Activated T-helper 1 cell treated with anti-CD3 and anti-CD28 coated beads, Interleukin-12 subunit alpha, Interleukin-12 subunit beta, Interleukin-2, Interleukin-4 antibody, amounts not matched to agents 30 ng/mL and 10 ng/mL and 1 ng/mL, durations not matched to agents 14 hours and 24 hours and 36 hours (primary cell): ENCODE measurements around the gene POU2F2. TPM values are rescaled to one million over a fixed set of nuclear protein-coding genes. Genes with fewer than 3 reads are reported as not detected.

Experiments
- DNase-seq: peaks from one replicate; pipeline ENCODE4 v3.0.0; 2021; ENCODE audit warnings: low spot score
- H3K27ac Mint-ChIP-seq: one replicate; pipeline ENCODE4 v1.8.0; 2021; ENCODE audit warnings: mild to moderate bottlenecking, mixed read lengths
- H3K27me3 Mint-ChIP-seq: one replicate; pipeline ENCODE4 v1.8.0; 2022; ENCODE audit warnings: mild to moderate bottlenecking, moderate library complexity, mixed read lengths; ENCODE audit not compliant: insufficient read depth
- H3K36me3 Mint-ChIP-seq: one replicate; pipeline ENCODE4 v1.8.0; 2021; ENCODE audit warnings: low read depth, mixed read lengths
- H3K4me1 Mint-ChIP-seq: one replicate; pipeline ENCODE4 v1.8.0; 2021; ENCODE audit warnings: low read depth, mixed read lengths
- H3K4me3 Mint-ChIP-seq: one replicate; pipeline ENCODE4 v1.8.0; 2021; ENCODE audit warnings: mild to moderate bottlenecking, moderate library complexity, mixed read lengths
- H3K9me3 Mint-ChIP-seq: one replicate; pipeline ENCODE4 v1.8.0; 2021; ENCODE audit warnings: mixed read lengths
- intact Hi-C: fragments of 100-400 bp; cut with micrococcal nuclease; formaldehyde crosslinking; loops from one replicate; pipeline ENCODE4 v1.15.1; 2024
- total RNA-seq: library from RNA; stranded (reverse); gene quantifications from 2 replicates; pipeline ENCODE4 v1.2.3, GENCODE V29; 2022

POU2F2 gene
- total RNA-seq, 1 donor from 2014 or later: 64.0 TPM

DNA sequence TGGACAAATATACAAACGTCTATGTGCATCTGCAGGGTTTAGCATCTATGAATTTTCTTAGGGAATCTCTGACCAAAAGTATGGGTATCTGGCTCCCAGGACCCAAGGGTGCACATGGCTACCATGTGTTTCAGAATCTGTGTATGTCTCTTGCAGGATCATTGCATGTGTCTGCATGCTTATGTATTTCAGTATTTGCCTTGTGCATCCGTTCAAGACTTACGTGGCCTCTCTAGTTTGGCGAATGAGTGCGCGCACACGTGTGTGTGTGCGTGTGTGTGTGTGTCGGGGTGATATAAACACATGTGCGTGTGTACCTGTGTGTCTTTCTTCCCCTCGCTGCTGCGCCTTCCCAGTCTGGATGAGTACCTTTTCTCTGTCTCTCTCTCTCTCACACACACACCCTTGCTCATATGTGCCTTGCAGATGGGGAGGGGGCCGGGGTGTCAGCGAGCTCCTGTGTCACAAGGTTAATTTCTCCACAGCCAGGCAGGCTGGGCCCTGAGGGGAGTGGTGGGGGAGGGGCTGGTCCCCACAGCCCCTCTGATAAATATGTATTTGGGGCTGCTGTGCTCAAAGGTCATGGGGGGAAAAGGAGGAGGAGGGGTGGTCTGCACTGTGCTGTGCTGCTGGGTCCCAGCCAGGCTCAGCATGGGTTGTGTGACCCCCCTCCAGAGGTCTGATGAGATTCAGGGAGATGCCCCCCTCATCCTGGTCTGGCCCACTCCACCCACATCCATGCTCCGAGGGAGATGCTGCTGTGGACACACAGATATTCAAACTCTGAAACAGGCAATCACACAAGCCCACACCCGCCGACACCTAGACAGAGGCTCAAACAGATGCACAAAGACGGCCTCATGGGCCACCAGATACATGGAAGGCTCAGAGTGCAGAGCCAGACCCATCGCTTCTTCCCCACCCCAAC, 37.5 kb upstream of the POU2F2 start:
- intact Hi-C loops: no loop called here
- no peaks in the 10 kb centered on the region for H3K36me3 Mint-ChIP-seq
- H3K27me3 Mint-ChIP-seq: peaks cover 15% of the 10 kb centered on the region

DNA sequence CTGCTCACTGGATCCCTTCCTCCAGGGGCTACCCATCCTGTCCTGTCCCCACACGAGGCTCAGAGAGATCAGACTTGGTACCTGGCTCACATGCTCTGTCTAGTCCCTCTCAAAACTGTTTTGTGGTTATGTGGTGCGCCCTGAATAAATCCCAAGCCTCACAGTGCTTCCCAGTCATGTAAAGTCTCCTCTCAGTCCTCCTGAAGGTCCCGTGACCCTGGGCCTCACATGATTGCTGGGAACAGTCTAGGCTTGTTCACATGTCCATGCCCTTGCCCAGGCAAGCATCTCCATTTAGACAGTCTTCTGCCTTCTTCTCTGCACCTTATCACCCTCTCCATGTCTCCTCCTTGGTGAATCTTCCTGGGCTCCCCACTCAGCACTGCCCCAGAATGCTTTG, 36.0 kb upstream of the POU2F2 start:
- intact Hi-C loops: no loop called here
- peaks cover 7% of the 10 kb centered on the region for H3K4me1 Mint-ChIP-seq

More for the DNA sequence above, 37.5 kb upstream of the POU2F2 start:
- Mint-ChIP-seq H3K9me3 (no peaks in the 10 kb centered on the region), H3K4me1 (peaks cover 7% of the 10 kb centered on the region), H3K27ac (no peak overlapping the region), H3K4me3 (no peak overlapping the region)
- DNase-seq: no peak

DNA sequence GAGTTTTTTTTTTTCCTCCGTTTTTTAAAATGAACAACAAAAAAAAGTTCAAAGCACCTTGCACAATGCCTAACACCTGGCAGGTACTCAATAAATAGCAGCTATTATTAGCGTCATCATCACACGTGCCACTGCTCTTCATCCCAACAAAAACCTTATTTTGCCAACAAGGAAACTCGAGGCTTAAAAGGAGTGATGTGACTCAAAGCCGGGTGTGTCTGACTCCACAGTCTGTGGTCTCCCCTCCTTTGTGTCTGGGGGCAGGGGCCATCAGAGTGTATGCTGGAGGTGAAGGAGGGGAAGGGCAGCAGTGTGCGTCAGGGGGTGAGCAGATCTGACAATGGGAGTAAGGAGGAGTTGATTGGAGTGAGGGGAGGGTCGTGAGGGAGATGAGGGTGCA, 34.1 kb upstream of the POU2F2 start:
- intact Hi-C loops: no loop called here
- no peak for DNase-seq
- Mint-ChIP-seq H3K4me1 (peaks cover 7% of the 10 kb centered on the region), H3K9me3 (no peaks in the 10 kb centered on the region), H3K27me3 (peaks cover 4% of the 10 kb centered on the region), H3K36me3 (no peaks in the 10 kb centered on the region), H3K27ac (no peak overlapping the region), H3K4me3 (no peak overlapping the region)

More for the DNA sequence above, 36.0 kb upstream of the POU2F2 start:
- no peak overlapping the region for H3K27ac Mint-ChIP-seq
- H3K36me3 Mint-ChIP-seq: no peaks in the 10 kb centered on the region
- DNase-seq: no peak
- no peak overlapping the region for H3K4me3 Mint-ChIP-seq
- H3K27me3 Mint-ChIP-seq: peaks cover 6% of the 10 kb centered on the region
- H3K9me3 Mint-ChIP-seq: no peaks in the 10 kb centered on the region

DNA sequence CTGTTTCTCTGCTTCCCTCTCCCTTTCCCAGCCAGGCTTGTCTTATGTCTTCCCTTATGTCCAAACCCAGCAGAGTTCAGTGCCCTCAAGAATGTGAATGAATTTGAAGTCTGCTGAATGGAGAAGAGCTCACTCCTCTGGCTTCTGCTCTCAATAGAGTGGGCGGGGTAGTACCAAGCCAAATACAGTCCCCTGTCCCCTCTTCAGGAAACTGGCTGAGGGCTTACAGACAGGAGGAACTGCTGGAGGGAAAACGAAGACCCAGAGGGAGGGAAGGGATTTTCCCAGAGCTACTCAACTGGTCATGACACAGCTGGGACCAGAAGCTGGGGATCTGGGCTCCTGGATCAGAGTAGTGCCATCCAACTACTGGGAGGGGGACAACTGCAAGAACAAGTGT, 32.9 kb upstream of the POU2F2 start:
- Mint-ChIP-seq H3K36me3 (no peaks in the 10 kb centered on the region), H3K27me3 (peaks cover 7% of the 10 kb centered on the region), H3K9me3 (no peaks in the 10 kb centered on the region), H3K4me1 (peaks cover 7% of the 10 kb centered on the region), H3K4me3 (no peak overlapping the region), H3K27ac (no peak overlapping the region)
- intact Hi-C loops: no loop called here
- no peak for DNase-seq

DNA sequence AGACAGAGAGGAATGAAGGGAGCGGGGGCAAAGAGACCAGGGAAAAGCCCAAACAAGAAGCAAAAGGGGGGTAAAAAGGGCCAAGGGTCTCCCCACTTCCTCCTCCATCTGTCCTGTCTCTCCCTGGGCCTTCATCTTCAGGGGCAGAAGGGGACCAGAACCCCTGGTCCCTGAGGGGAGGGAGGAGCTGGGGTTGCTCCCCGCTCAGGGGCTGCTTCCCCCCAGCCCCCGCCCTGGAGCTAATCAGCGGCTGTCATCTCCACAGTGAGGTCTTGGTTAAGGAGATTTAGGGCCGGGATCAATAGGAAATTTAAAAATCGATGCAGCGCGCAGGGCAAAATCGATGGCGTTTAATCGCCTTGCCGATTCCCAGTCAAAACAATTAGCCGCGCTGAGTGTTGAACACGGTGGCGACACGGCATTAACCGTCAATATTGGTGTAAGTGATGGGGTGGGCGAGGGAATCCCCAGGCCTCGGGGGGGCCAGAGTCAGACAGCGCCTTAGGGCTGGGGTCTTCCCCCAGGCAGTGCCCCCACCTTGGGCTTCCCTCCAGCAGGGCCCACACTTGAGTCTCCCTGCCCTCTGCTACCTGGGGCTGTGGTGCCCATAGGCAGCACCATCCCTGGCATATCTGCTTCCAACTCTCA, 29.5 kb upstream of the POU2F2 start:
- Mint-ChIP-seq H3K27me3 (peaks cover 15% of the 10 kb centered on the region), H3K36me3 (no peaks in the 10 kb centered on the region), H3K4me3 (no peak overlapping the region), H3K27ac (no peak overlapping the region), H3K4me1 (peaks cover 7% of the 10 kb centered on the region), H3K9me3 (no peaks in the 10 kb centered on the region)
- intact Hi-C loops: no loop called here
- DNase-seq: no peak

DNA sequence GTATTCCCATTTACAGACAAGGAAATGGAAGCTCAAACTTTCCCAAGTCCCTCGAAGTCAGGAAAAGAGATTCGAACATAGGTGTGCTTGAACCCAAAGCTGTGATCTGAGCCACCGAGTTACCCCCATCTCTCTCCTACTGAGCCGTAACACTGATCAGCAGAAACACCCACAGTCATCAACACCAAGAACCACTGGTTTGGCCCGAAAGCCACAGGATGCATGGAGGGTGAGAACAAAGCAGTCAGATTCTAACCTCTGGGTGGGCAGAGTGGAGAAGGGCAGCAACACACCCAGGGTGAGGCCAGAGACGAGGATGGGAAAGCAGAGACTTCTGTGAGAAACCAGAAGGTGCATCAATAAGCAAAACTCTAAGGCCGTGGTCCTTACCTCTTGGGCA, 27.7 kb upstream of the POU2F2 start:
- no peaks in the 10 kb centered on the region for H3K36me3 Mint-ChIP-seq
- no peaks in the 10 kb centered on the region for H3K9me3 Mint-ChIP-seq
- intact Hi-C loops: no loop called here
- peaks cover 9% of the 10 kb centered on the region for H3K4me1 Mint-ChIP-seq
- peaks cover 20% of the 10 kb centered on the region for H3K27me3 Mint-ChIP-seq
- no peak overlapping the region for H3K4me3 Mint-ChIP-seq
- H3K27ac Mint-ChIP-seq: no peak overlapping the region
- DNase-seq: no peak

DNA sequence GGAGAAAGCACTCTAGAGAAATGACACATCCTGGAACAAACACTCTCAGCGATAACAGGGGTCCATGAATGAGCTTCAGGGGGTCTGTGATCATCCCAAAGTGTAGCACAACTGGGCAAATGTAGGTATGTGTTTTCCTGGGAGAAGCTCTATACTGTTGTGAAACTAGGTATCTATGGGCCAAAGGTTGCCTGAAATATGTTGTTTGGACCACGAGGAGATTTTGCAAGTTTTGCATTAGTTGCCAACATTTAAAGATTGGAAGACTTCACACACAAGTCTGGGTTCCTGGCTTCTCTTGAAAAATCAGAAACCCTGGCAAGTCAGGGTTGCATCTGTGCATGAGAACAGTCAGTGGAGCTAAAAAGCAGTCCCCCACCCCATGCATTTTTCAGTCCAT, 26.7 kb upstream of the POU2F2 start:
- DNase-seq: no peak
- intact Hi-C loops: no loop called here
- Mint-ChIP-seq H3K4me1 (peaks cover 18% of the 10 kb centered on the region), H3K27ac (no peak overlapping the region), H3K27me3 (peaks cover 20% of the 10 kb centered on the region), H3K4me3 (no peak overlapping the region), H3K36me3 (no peaks in the 10 kb centered on the region), H3K9me3 (no peaks in the 10 kb centered on the region)

DNA sequence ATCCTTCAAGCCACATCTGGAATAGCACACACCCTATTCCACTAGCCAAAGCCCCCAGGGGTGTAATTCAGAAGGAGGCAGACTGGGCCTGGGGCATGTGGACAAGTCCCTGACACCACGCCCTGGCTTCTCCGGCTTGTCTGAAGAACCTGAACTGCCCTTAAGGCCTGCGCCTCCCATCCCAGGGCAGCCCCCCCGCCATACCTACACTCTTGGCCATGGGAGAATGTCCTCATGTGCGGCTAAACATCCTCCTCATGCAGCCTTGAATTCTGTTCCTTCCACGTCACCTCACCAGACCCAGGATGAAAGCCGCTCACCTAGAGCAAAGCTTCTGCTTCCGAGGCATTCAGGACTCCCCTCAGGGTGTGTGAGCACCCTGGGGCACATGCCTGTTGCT, 24.3 kb upstream of the POU2F2 start:
- Mint-ChIP-seq H3K4me1 (peaks cover 18% of the 10 kb centered on the region), H3K27me3 (peaks cover 17% of the 10 kb centered on the region), H3K4me3 (no peak overlapping the region), H3K9me3 (no peaks in the 10 kb centered on the region), H3K27ac (no peak overlapping the region), H3K36me3 (no peaks in the 10 kb centered on the region)
- DNase-seq: no peak
- intact Hi-C loops: no loop called here

DNA sequence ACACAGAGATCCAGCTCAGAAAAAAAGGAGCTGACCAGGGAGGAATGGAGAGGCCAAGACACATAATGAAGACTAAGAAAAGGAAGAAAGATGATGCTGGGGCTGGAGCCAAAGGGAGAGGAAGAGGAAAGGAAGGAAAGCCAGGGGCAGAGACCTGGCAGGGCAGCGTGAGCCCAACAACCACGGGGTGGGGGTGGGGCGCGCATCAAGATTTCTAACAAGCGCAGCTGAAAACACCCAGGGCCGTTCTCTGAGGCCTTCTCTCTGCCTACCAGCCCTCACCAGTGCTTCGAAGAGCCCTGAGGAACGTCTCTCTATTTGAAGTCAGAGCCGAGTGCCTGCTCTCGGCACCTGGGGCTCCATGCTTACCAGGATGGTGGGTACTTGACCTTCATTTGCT, 23.6 kb upstream of the POU2F2 start:
- H3K4me1 Mint-ChIP-seq: peaks cover 18% of the 10 kb centered on the region
- no peaks in the 10 kb centered on the region for H3K36me3 Mint-ChIP-seq
- H3K4me3 Mint-ChIP-seq: no peak overlapping the region
- intact Hi-C loops: no loop called here
- no peaks in the 10 kb centered on the region for H3K9me3 Mint-ChIP-seq
- H3K27ac Mint-ChIP-seq: no peak overlapping the region
- DNase-seq: no peak
- peaks cover 13% of the 10 kb centered on the region for H3K27me3 Mint-ChIP-seq

DNA sequence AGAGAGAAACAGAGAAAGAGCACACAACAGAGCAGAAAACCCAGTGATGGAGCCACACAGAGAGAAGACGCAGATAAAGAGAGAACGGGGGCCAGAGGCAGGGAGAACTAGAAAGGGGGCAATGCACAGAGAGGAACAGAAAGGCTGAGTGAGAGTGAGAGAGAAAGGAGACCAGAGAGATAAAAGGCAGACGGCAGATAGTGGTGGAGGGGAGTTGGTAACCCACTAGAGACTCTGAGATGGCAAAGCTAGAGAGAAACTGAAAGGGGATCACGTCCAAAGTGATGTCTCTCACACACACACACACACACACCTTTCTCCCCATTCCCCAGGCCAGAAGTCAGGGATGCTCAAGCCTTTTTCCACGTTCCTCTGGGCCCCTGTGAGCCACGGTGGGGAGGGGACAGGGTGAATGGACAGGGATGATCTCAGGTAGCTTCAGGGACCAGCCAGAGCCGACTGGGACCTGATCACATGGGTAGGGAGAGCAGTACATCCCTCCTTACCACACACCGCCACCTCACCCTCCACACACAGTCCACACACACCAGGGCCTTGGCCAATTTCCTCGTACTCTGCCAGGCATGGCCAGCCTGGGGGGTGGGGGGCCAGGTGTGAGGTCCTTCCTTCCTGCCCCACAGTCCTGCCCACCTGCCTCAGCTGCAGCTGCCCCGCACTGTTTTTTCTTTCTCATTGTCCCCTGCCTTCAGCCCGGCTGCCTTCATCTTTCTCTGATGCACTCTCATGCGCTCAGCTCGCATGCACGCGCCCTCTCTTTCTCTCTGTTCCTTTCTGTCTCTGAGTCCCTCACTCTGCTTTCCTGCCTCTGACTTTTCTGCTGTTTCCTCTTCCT, 22.5 kb upstream of the POU2F2 start:
- peak overlapping the region; percentile 80 for H3K27ac Mint-ChIP-seq
- no peaks in the 10 kb centered on the region for H3K36me3 Mint-ChIP-seq
- peak overlapping the region; percentile 15 for H3K4me3 Mint-ChIP-seq
- H3K9me3 Mint-ChIP-seq: no peaks in the 10 kb centered on the region
- DNase-seq: no peak
- peaks cover 8% of the 10 kb centered on the region for H3K27me3 Mint-ChIP-seq
- peaks cover 18% of the 10 kb centered on the region for H3K4me1 Mint-ChIP-seq
- intact Hi-C loops: no loop called here

DNA sequence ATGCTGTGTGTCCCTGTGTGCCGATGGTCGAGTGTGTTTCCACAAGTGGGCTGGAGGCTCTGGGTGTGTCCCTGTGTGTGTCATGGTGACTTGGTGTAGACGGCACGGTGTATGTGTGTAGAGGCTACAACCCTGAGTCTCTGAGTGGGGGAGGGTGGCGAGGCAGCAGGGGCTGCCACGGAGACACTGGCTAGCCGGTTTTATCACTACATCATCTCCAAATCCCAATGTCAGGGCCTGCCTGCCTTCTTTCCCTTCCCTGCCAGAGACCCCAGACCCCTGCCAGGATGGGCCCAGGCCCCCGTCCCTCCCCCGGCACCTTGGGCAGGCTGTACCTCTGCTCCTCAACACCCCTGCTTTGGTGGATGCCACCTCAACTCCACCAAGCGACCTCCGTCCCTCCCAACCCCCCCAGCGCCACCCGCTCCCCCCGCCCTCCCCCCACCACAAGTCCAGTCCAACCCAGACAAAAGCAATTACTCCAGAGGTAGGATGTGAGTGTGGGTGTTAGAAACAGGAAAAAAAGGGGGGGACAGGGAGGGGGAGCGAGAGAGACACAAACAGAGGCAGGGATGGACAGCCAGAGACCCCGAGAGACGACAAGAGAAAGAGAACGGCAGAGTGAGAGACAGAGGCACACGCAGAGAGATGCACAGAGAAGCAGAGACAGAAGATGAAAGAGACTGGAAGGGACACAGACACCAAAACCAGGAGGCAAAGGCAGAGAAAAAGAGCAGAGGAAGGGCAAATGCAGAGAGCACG, 21.6 kb upstream of the POU2F2 start:
- H3K36me3 Mint-ChIP-seq: no peaks in the 10 kb centered on the region
- H3K4me1 Mint-ChIP-seq: peaks cover 18% of the 10 kb centered on the region
- intact Hi-C loops: no loop called here
- H3K4me3 Mint-ChIP-seq: peak overlapping the region; percentile 15
- peak overlapping the region; percentile 16 for H3K27ac Mint-ChIP-seq
- peaks cover 9% of the 10 kb centered on the region for H3K27me3 Mint-ChIP-seq
- DNase-seq: no peak
- H3K9me3 Mint-ChIP-seq: no peaks in the 10 kb centered on the region

DNA sequence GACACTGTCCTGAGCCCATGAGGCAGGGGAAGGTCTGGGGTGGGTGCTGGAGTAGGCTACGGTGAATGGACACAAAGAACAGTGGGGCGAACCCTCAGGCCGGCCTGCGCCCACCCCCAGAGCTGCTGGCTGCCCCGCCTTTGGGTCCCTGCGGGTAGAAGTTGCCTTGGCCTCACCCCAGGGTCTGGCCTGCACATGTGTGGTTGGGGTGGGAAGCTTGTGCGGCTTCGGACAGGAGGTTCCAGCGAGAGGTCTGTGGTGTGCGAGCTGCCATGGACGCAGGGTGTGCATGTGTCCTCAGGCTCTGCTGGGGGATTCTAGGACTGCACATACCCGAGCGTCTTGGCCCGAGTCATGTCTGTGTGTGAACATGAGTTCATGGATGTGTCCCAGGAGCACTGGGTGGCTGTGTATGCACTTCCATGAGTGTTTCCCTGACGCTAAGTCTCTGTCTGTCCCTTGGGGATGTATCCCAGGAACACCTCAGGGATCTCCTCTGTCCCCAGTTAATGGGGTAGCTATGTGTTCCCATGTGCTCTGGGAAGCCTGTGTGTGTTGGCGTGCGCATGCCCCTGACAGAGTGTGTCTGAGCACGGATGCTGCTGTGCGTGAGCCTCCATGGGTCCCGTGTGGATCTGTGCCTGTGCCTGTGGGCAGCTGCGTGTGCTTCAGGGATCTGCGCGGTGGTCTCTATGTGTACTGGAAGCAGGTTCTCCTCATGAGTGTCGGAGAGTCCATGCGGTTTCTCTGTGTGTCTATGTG, 20.8 kb upstream of the POU2F2 start:
- no peak overlapping the region for H3K27ac Mint-ChIP-seq
- intact Hi-C loops: no loop called here
- no peaks in the 10 kb centered on the region for H3K9me3 Mint-ChIP-seq
- H3K4me3 Mint-ChIP-seq: no peak overlapping the region
- peaks cover 12% of the 10 kb centered on the region for H3K27me3 Mint-ChIP-seq
- no peaks in the 10 kb centered on the region for H3K36me3 Mint-ChIP-seq
- DNase-seq: no peak
- peaks cover 18% of the 10 kb centered on the region for H3K4me1 Mint-ChIP-seq
